NCI-H524 treated with DMSO at 0.1 percent for 48 hours (cell line): ENCODE data around the gene GPR183.

Experiments
- DNase-seq: peaks from one replicate; lab custom pipeline; 2025; lab: John Stamatoyannopoulos, UW

GPR183 gene

DNA sequence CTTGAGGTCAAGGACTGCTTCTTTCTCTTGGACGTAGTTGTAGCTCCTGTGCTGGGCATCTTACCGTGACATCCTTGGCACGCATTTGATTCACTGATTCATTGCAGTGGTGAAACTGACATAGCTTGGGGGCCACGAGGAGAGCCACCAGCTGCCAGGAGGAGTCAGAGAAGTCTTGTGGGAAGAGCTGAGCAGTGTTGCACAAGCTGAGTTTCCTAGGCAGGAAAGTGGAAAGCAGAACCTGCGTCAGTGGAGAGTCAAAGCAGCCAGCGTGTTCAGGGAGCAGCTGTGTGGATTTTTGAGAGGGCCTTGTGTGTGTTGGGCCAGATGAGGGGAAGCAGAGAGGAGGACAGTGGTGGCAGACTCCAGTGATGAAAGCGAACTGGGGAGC lies 5.3 kb upstream of the GPR183 start:
- no peak for DNase-seq

DNA sequence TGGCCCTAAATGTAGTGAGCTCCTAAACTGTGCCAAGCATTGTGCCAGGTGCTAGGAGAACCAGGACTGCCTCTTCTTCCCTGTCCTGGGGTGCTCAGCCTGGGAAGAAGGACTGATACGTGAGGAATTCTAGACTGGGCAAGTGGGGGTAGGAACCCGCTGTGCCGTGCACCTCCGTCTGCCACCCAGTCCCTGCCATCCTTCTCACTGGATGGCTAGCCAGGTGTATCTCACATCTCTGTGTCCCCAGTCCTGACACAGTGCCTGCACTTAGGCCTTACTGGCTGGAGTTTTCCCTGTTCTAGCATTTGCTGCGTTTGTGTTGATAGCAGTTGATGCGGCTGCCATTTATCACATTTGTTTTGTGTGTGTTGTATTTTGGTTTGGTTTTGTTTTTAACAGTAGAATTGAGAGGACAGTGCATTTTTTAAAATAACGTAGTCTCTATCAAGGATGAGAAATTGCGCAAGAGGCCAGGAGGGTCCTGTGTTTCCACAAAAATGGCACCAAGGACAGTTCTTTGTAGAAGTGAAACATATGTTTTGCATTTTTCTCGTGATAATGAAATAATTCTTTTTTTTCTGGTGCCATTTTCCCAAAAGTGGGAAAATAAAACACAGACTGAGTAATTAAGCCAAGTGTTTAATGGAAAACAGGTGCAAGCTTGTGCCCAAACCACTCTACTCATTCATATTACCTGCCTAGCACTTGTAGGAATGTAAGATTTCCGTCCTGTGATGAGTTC lies 4.7 kb upstream of the GPR183 start:
- no peak for DNase-seq

DNA sequence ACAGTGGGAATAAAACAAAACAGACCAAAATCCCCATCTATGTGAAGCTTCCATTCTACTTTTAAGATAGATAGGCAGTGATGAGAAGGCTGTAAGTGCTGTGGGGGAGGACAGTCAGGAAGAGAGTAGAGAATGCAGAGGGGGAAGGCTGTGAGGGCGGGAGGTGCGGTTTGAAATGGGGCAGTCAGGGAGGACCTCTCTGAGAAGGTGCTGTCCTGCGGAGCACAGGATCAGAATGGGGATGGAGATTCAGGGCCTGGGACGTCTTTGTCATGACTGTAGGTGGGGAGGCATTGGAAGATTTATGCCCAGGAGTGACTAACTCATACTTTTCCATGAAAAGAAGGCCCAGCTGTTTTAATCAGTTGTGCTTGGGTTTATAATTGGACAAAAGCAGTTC lies 3.9 kb upstream of the GPR183 start:
- no peak for DNase-seq

- DNase-seq: no peak
These were observed 3.3 kb upstream of the GPR183 start for GRCh38 chr13:99310382-99311031.

DNA sequence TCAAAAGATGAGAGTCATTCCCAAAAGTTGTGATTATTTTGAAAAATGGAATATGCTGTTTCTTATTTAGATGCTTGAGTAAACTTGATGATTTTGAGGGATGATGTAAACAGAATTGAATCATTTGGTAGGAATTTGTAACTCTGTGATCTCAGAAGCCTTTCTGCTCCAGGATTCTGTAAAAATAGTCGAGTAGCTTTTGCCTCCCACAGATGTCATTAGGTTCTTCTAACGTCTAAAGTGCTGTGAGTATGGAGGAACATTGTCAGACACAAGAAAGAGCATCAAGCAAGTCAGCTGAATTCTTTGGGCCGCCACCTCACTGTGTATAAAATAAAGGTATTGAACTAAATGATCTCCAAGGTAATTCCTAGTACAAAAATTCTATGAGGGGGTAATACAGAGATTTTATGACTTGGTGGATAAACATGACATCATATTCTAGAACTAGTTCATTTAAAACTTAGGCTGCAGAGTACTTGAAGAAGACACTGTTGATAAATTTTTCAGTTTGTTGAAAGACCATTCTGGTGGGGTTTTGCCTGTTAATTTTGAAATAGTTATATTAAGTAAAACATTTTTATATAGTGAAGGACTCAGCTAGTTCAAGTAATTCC lies 1.4 kb upstream of the GPR183 start:
- DNase-seq: no peak

GRCh38 chr13:99307648-99308339 lies 595 bp upstream of the GPR183 start:
- DNase-seq: no peak

- DNase-seq: no peak
These were observed 1.6 kb downstream of the GPR183 start for GRCh38 chr13:99305566-99305965.

GRCh38 chr13:99305158-99305557 lies 2.0 kb downstream of the GPR183 start:
- DNase-seq: no peak

GRCh38 chr13:99304541-99304940 lies 2.7 kb downstream of the GPR183 start:
- no peak for DNase-seq

GRCh38 chr13:99303863-99304521 lies 3.2 kb downstream of the GPR183 start:
- DNase-seq: no peak

GRCh38 chr13:99302637-99303505 lies 4.3 kb downstream of the GPR183 start:
- DNase-seq: no peak

- DNase-seq: no peak
These were observed 5.1 kb downstream of the GPR183 start for GRCh38 chr13:99301913-99302636.

GRCh38 chr13:99301056-99301838 lies 6.0 kb downstream of the GPR183 start:
- no peak for DNase-seq

- no peak for DNase-seq
These were observed 7.3 kb downstream of the GPR183 start for GRCh38 chr13:99299920-99300341.

- no peak for DNase-seq
These were observed 7.8 kb downstream of the GPR183 start for GRCh38 chr13:99299256-99299919.

GRCh38 chr13:99298056-99298455 lies 9.1 kb downstream of the GPR183 start:
- no peak for DNase-seq

DNA sequence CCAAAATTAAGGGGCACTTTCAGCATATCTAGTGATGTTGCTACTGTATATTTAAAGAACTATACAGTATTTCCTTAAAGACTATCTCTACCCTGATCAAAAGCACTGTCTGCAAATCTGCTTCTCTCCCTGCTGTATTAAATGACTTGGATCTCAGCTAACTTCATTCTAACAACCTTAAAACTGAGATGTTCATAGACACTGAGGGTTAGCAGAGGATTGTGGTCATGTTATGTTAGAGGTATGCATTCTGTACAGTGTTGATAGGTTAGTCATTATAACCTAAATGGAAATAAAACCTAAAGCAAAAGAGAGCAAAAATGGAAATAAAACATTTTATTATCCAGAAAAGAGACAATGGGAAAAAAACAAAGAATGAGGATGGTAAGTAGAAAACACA lies 9.9 kb downstream of the GPR183 start:
- DNase-seq: no peak

GRCh38 chr13:99296398-99296797 lies 10.8 kb downstream of the GPR183 start:
- no peak for DNase-seq
